Measurements from ENCODE around the gene MRPS18B. TPM values are rescaled to one million over a fixed set of nuclear protein-coding genes. Genes with fewer than 3 reads are reported as not detected.

MRPS18B gene
- polyA plus RNA-seq, 12 donors = 40.6 to 60.2 (median 51.1) TPM; not detected in 1

DNA sequence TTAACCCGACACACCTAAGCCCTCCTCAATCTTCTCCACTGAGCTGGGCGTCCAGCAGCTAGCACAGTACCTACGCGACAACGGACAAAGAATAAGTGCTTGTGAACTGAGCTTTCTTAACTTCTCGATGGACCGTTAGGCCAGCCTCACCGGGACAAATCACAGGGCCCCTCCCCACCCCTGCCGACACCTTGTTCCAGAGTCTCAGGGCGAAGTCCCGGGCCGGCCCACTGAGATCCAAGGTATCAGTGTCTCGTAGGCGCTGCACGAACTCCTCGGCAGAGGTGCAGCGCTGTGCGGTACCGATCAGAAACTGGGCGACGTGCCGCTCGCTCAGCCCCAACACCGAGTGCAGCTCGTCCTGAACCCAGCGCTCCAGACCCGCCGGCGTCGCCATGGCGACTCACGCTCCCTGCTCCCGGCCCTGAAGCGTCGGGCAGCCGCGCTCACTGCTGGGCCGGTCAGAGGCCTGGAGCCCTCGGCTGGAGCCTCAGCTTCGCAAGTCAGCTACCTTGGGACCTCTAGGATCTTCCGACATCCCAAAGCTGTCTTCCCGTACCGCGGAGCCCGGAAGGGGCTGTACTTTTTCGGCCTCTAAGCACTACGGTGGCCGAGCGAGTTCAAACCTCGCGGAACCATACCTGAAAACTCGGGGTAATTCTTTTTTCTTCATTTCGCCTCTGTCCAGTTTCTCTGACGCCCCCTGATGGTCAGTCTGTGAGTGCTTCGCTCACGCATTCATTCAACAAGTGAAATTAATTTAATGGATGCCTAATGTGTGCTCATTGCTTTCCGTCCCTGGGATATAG is 55.0 kb downstream of the MRPS18B start, which contains the start of gene DHX16:
TSS of gene DHX16 (minus strand) at position 562 of the 809 bp plus-strand sequence. CDS start at position 397, 165 bp downstream.
- DNase-seq = peak; percentile 97

Other genes with a start within 250 kb of the MRPS18B start
- gene HLA-E, start 128.3 kb upstream of the MRPS18B start, polyA plus RNA-seq (ENCODE audit: insufficient read length in 12 of 12) = 100 to 1,000 TPM in 1 of 12 donors, 10 to 100 TPM in 10, not detected in 1; 62.2 to 109 (median 76.8) TPM
- gene GNL1, start 61.4 kb upstream of the MRPS18B start, polyA plus RNA-seq (ENCODE audit: insufficient read length in 12 of 12) = 10 to 100 TPM in 11 of 12 donors, not detected in 1; 41.0 to 65.4 (median 51.1) TPM
- gene PRR3, start 60.5 kb upstream of the MRPS18B start, polyA plus RNA-seq (ENCODE audit: insufficient read length in 12 of 12) = 10 to 100 TPM in 11 of 12 donors, not detected in 1; 14.5 to 33.7 (median 22.0) TPM
- gene ABCF1, start 46.4 kb upstream of the MRPS18B start, polyA plus RNA-seq (ENCODE audit: insufficient read length in 12 of 12) = 10 to 100 TPM in 11 of 12 donors, not detected in 1; 42.1 to 69.0 (median 47.1) TPM
- gene PPP1R10, start 597 bp upstream of the MRPS18B start, polyA plus RNA-seq (ENCODE audit: insufficient read length in 12 of 12) = 10 to 100 TPM in 11 of 12 donors, not detected in 1; 26.4 to 71.5 (median 31.8) TPM
- 10 to 100 TPM in 11 of 12 donors, not detected in 1; 16.0 to 52.5 (median 19.8) TPM for gene ATAT1, start 9.0 kb downstream of the MRPS18B start, polyA plus RNA-seq (ENCODE audit: insufficient read length in 12 of 12)
- gene C6orf136, start 29.3 kb downstream of the MRPS18B start, polyA plus RNA-seq (ENCODE audit: insufficient read length in 12 of 12) = 10 to 100 TPM in 10 of 12 donors, 1 to 10 TPM in 1, not detected in 1; 8.4 to 75.6 (median 15.7) TPM
- gene DHX16, start 55.2 kb downstream of the MRPS18B start, polyA plus RNA-seq (ENCODE audit: insufficient read length in 12 of 12) = 10 to 100 TPM in 11 of 12 donors, not detected in 1; 20.7 to 33.4 (median 22.6) TPM
- 10 to 100 TPM in 11 of 12 donors, not detected in 1; 37.4 to 65.9 (median 41.1) TPM for gene PPP1R18, start 68.8 kb downstream of the MRPS18B start, polyA plus RNA-seq (ENCODE audit: insufficient read length in 12 of 12)
- 10 to 100 TPM in 11 of 12 donors, not detected in 1; 32.1 to 50.3 (median 38.9) TPM for gene NRM, start 73.1 kb downstream of the MRPS18B start, polyA plus RNA-seq (ENCODE audit: insufficient read length in 12 of 12)
- gene MDC1, start 99.4 kb downstream of the MRPS18B start, polyA plus RNA-seq (ENCODE audit: insufficient read length in 12 of 12) = 10 to 100 TPM; 19.5 to 54.6 (median 26.0) TPM
- gene TUBB, start 102.5 kb downstream of the MRPS18B start, polyA plus RNA-seq (ENCODE audit: insufficient read length in 12 of 12) = 1,000 to 10,000 TPM in 2 of 12 donors, 100 to 1,000 TPM in 10; 374 to 1,081 (median 842) TPM
- 100 to 1,000 TPM in 7 of 12 donors, 10 to 100 TPM in 4, not detected in 1; 92.8 to 121 (median 107) TPM for gene FLOT1, start 124.8 kb downstream of the MRPS18B start, polyA plus RNA-seq (ENCODE audit: insufficient read length in 12 of 12)
- gene IER3, start 126.7 kb downstream of the MRPS18B start, polyA plus RNA-seq (ENCODE audit: insufficient read length in 12 of 12) = 10 to 100 TPM in 7 of 12 donors, 1 to 10 TPM in 4, not detected in 1; 7.2 to 18.7 (median 11.0) TPM

All from muscle of arm (tissue), 12 donors.